OCI-LY7 (cell line): ENCODE data around the gene EPHB1. TPM values are rescaled to one million over a fixed set of nuclear protein-coding genes. Genes with fewer than 3 reads are reported as not detected.
A peak's percentile ranks its signal among the peaks of the same experiment; 100 is the strongest.

ENCODE experiments used
- BruUV-seq: library from RNA; stranded (reverse); fragments of 400-500 nt; replicated peaks from 2 replicates; lab custom pipeline; 2021; lab: Mats Ljungman, UMichigan
- CTCF ChIA-PET: fragments of 300-600 bp; sonication (Branson Sonifier 250); formaldehyde crosslinking; loops from one replicate; lab custom pipeline; 2022; ENCODE audit warnings: antibody characterized with exemption; ENCODE audit not compliant: unreplicated experiment; lab: Charles Lee
- POLR2A ChIA-PET: fragments of 300-600 bp; sonication (Branson Sonifier 250); formaldehyde crosslinking; loops from one replicate; lab custom pipeline; 2022; ENCODE audit warnings: antibody characterized with exemption; lab: Charles Lee
- DNase-seq: peaks from one replicate; pipeline ENCODE4 v3.0.0-alpha.2; 2015; ENCODE audit warnings: low spot score
- H2AFZ ChIP-seq: fragments of 200-600 bp; sonication (generic), shearing (Covaris generic); 2 replicates; pipeline ENCODE4 v1.6.1; 2014; ENCODE audit warnings: mild to moderate bottlenecking, antibody characterized with exemption, low read length, moderate library complexity
- H3K27ac ChIP-seq: fragments of 200-600 bp; sonication (generic); 2 replicates; pipeline ENCODE4 v1.5.1; 2014; ENCODE audit warnings: mixed run types, low read depth, mild to moderate bottlenecking, moderate library complexity, low read length, inconsistent platforms; ENCODE audit not compliant: poor library complexity, severe bottlenecking
- H3K36me3 ChIP-seq: fragments of 200-600 bp; sonication (generic); 2 replicates; pipeline ENCODE4 v1.6.1; 2014; ENCODE audit warnings: mild to moderate bottlenecking, antibody characterized with exemption, low read length, moderate library complexity, mixed read lengths; ENCODE audit not compliant: insufficient read depth
- H3K4me1 ChIP-seq: fragments of 200-600 bp; sonication (generic); 2 replicates; pipeline ENCODE4 v1.5.1; 2014; ENCODE audit warnings: mild to moderate bottlenecking, low read length; ENCODE audit not compliant: insufficient read depth, poor library complexity, severe bottlenecking
- H3K4me2 ChIP-seq: fragments of 200-600 bp; sonication (generic); 2 replicates; pipeline ENCODE4 v1.6.1; 2014; ENCODE audit warnings: mild to moderate bottlenecking, low read length
- H3K4me3 ChIP-seq: fragments of 200-600 bp; sonication (generic); 2 replicates; pipeline ENCODE4 v1.5.1; 2014; ENCODE audit warnings: mild to moderate bottlenecking, low read depth, low read length; ENCODE audit not compliant: poor library complexity, severe bottlenecking
- H3K79me2 ChIP-seq: fragments of 200-600 bp; sonication (generic); 2 replicates; pipeline ENCODE4 v1.6.1; 2016; ENCODE audit warnings: low read depth, mild to moderate bottlenecking, low read length, moderate library complexity, mixed read lengths; ENCODE audit not compliant: insufficient read depth
- H3K9me2 ChIP-seq: fragments of 200-600 bp; sonication (generic); 2 replicates; pipeline ENCODE4 v1.6.1; 2016; ENCODE audit warnings: mild to moderate bottlenecking, low read length, mixed read lengths; ENCODE audit not compliant: insufficient read depth
- H3K9me3 ChIP-seq: fragments of 200-600 bp; sonication (generic); 2 replicates; pipeline ENCODE4 v1.6.1; 2014; ENCODE audit warnings: mild to moderate bottlenecking, mixed run types, low read length, mixed read lengths
- H4K20me1 ChIP-seq: fragments of 200-600 bp; sonication (generic); 2 replicates; pipeline ENCODE4 v1.6.1; 2014; ENCODE audit warnings: mild to moderate bottlenecking, antibody characterized with exemption, low read length, moderate library complexity, mixed read lengths; ENCODE audit not compliant: insufficient read depth
- EZH2phosphoT487 ChIP-seq: fragments of 200-600 bp; sonication (generic); IDR thresholded peaks from 2 replicates; pipeline ENCODE4 v1.6.1; 2018; ENCODE audit warnings: low read depth, borderline replicate concordance, mild to moderate bottlenecking, mixed run types, antibody characterized with exemption, low read length, moderate library complexity, mixed read lengths
- intact Hi-C: fragments of 100-400 bp; cut with micrococcal nuclease; formaldehyde crosslinking; loops from one replicate; pipeline ENCODE4 v1.10.0; 2022; ENCODE audit not compliant: unreplicated experiment
- total RNA-seq, 2 experiments: library from RNA; depleted of rRNA in 1 of 2; stranded (reverse); fragments of >200 nt in 1 of 2; shearing (Covaris generic) in 1 of 2; gene quantifications; 2 replicates each; pipeline ENCODE4 v1.2.3, GENCODE V29; 2014 to 2022
- TF ChIP-seq, protein P1 (sequence below): fragments of 200-600 bp; sonication (generic); conservative IDR thresholded peaks from 2 replicates; pipeline ENCODE4 v1.5.1; 2014; ENCODE audit warnings: mild to moderate bottlenecking, antibody characterized with exemption, low read length, moderate library complexity, mixed read lengths

EPHB1 gene
- total RNA-seq, 2 experiments from 2014 or later, result 0.54 to 1.3 TPM

DNA sequence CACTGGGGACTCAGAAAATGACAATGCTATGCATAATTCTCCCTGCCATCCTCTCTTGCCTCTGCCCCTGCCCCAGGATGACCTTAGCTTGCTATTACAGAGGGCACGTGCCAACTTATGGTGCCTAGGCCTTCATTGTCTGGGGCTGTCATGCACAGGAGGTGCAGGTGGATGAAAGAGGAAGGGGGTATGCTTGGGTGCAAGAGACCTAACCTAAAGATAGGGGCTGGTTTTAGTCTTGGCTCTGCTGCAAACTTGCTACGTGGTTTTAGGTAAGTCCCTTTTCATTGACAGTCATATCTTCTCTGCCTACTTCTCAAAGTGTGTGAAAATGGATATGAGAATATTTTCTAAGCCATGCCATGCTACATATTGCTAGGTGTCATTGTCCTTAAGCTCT, 161.3 kb downstream of the EPHB1 start:
- no peak overlapping the region for H2AFZ ChIP-seq
- DNase-seq, result peak; percentile 8
- ChIA-PET POLR2A (no interaction called here), CTCF (no interaction called here)
- no peak overlapping the region for H3K4me3 ChIP-seq
- intact Hi-C loops, result no loop called here
- no peaks in the 10 kb centered on the region for H3K79me2 ChIP-seq
- no peaks in the 10 kb centered on the region for H3K9me2 ChIP-seq
- H3K9me3 ChIP-seq, result no peaks in the 10 kb centered on the region
- H3K4me2 ChIP-seq, result no peak overlapping the region
- no peaks in the 10 kb centered on the region for H3K36me3 ChIP-seq
- no peaks in the 10 kb centered on the region for H4K20me1 ChIP-seq
- H3K27ac ChIP-seq, result no peak overlapping the region
- H3K4me1 ChIP-seq, result peaks cover 4% of the 10 kb centered on the region
- BruUV-seq, result no TSS peak
- TF ChIP-seq EZH2phosphoT487, result no peak
- TF ChIP-seq, protein P1, sequence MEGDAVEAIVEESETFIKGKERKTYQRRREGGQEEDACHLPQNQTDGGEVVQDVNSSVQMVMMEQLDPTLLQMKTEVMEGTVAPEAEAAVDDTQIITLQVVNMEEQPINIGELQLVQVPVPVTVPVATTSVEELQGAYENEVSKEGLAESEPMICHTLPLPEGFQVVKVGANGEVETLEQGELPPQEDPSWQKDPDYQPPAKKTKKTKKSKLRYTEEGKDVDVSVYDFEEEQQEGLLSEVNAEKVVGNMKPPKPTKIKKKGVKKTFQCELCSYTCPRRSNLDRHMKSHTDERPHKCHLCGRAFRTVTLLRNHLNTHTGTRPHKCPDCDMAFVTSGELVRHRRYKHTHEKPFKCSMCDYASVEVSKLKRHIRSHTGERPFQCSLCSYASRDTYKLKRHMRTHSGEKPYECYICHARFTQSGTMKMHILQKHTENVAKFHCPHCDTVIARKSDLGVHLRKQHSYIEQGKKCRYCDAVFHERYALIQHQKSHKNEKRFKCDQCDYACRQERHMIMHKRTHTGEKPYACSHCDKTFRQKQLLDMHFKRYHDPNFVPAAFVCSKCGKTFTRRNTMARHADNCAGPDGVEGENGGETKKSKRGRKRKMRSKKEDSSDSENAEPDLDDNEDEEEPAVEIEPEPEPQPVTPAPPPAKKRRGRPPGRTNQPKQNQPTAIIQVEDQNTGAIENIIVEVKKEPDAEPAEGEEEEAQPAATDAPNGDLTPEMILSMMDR, result no peak

DNA sequence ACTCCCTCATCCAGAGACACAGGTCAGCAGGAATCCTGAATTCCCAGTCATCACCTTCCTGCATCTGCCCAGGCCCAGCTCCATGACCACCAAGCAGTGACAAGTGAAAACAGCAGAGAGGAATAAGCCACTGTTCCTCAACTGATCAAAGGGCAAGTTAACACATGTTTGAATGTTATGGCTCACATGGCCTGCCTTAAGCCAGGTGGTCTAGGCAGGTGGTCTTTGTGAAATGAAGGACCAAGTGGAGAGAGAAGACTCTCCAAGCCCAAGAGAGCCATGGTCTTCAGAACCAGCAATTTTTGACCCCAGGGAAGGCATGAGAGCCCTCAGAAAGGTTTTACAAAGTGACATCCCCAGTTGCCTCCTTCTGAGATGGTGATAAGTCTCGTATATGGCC, 161.8 kb downstream of the EPHB1 start:
- Histone ChIP-seq H3K27ac (no peak overlapping the region), H2AFZ (no peak overlapping the region), H3K4me2 (no peak overlapping the region), H3K79me2 (no peaks in the 10 kb centered on the region), H3K4me1 (peaks cover 4% of the 10 kb centered on the region), H3K4me3 (no peak overlapping the region), H4K20me1 (no peaks in the 10 kb centered on the region), H3K36me3 (no peaks in the 10 kb centered on the region), H3K9me2 (no peaks in the 10 kb centered on the region), H3K9me3 (no peaks in the 10 kb centered on the region)
- intact Hi-C loops, result no loop called here
- ChIA-PET CTCF (no interaction called here), POLR2A (no interaction called here)
- TF ChIP-seq, protein P1, result no peak
- no peak for TF ChIP-seq EZH2phosphoT487
- no TSS peak for BruUV-seq
- DNase-seq, result no peak

GRCh38 chr3:134959516-134959915, 164.5 kb downstream of the EPHB1 start:
- no peaks in the 10 kb centered on the region for H3K36me3 ChIP-seq
- no TSS peak for BruUV-seq
- no peak overlapping the region for H3K4me3 ChIP-seq
- no peaks in the 10 kb centered on the region for H3K9me3 ChIP-seq
- no peak overlapping the region for H2AFZ ChIP-seq
- H3K4me2 ChIP-seq, result no peak overlapping the region
- ChIA-PET CTCF (no interaction called here), POLR2A (interaction anchor here (0.7 kb wide), 1 partner anchor 12 kb away, joined by 3 read pairs; no protein-coding TSS in a partner anchor)
- H3K4me1 ChIP-seq, result peaks cover 4% of the 10 kb centered on the region
- no peaks in the 10 kb centered on the region for H4K20me1 ChIP-seq
- intact Hi-C loops, result no loop called here
- H3K27ac ChIP-seq, result no peak overlapping the region
- no peaks in the 10 kb centered on the region for H3K9me2 ChIP-seq
- no peak for DNase-seq
- H3K79me2 ChIP-seq, result no peaks in the 10 kb centered on the region
- TF ChIP-seq EZH2phosphoT487, result no peak
- TF ChIP-seq, protein P1, result no peak
